Keratinocyte (primary cell): Measurements from ENCODE around the gene SLC25A25. TPM values are rescaled to one million over a fixed set of nuclear protein-coding genes. Genes with fewer than 3 reads are reported as not detected.

Experiments
- DNase-seq: peaks from one replicate; pipeline ENCODE4 v3.0.0-alpha.2; 2011; ENCODE audit warnings: low read depth, missing footprints, low spot score
- FAIRE-seq: peaks from 2 replicates; lab custom pipeline; 2011; peaks lifted over from hg19 to GRCh38; lab: Jason Lieb, UNC
- H2AFZ ChIP-seq: 2 replicates; pipeline ENCODE4 v1.6.0; 2012; ENCODE audit warnings: low read length, control low read depth, inconsistent platforms; ENCODE audit not compliant: control insufficient read depth
- H3K27ac ChIP-seq: 2 replicates; pipeline ENCODE4 v1.5.1; 2011; ENCODE audit warnings: low read length; ENCODE audit not compliant: control insufficient read depth, insufficient read depth
- H3K27me3 ChIP-seq: 3 replicates; pipeline ENCODE4 v1.6.0; 2011; ENCODE audit warnings: low read length; ENCODE audit not compliant: control insufficient read depth, insufficient read depth; ENCODE audit errors: extremely low read depth
- H3K36me3 ChIP-seq, 2 experiments: 2 replicates in 1 of 2; 3 replicates in 1 of 2; pipeline ENCODE4 v1.5.1; 2011; ENCODE audit warnings: low read length in 2 of 2, mild to moderate bottlenecking in 1 of 2; ENCODE audit not compliant: control insufficient read depth in 2 of 2, insufficient read depth in 2 of 2; ENCODE audit errors: extremely low read depth in 1 of 2
- H3K4me1 ChIP-seq: 3 replicates; pipeline ENCODE4 v1.5.1; 2011; ENCODE audit warnings: low read length; ENCODE audit not compliant: control insufficient read depth, insufficient read depth; ENCODE audit errors: extremely low read depth
- H3K4me2 ChIP-seq: 3 replicates; pipeline ENCODE4 v1.6.0; 2011; ENCODE audit warnings: low read depth, low read length; ENCODE audit not compliant: control insufficient read depth, insufficient read depth; ENCODE audit errors: extremely low read depth
- H3K4me3 ChIP-seq, 3 experiments: fragments of 200-600 bp in 1 of 3; sonication (generic) in 1 of 3; 2 replicates in 2 of 3; 3 replicates in 1 of 3; pipeline ENCODE4 v1.5.1; 2011 to 2016; ENCODE audit warnings: low read length in 3 of 3, mild to moderate bottlenecking in 3 of 3, control low read depth in 2 of 3, inconsistent platforms in 1 of 3, low read depth in 1 of 3, mixed read lengths in 1 of 3, mixed run types in 1 of 3, moderate library complexity in 1 of 3; ENCODE audit not compliant: control insufficient read depth in 2 of 3, insufficient read depth in 2 of 3; ENCODE audit errors: extremely low read depth in 1 of 3
- H3K79me2 ChIP-seq: 2 replicates; pipeline ENCODE4 v1.6.0; 2012; ENCODE audit warnings: low read length; ENCODE audit not compliant: control insufficient read depth, insufficient read depth
- H3K9ac ChIP-seq: 3 replicates; pipeline ENCODE4 v1.6.0; 2011; ENCODE audit warnings: low read length; ENCODE audit not compliant: control insufficient read depth, insufficient read depth; ENCODE audit errors: extremely low read depth
- H3K9me1 ChIP-seq: 3 replicates; pipeline ENCODE4 v1.6.0; 2011; ENCODE audit warnings: low read length; ENCODE audit not compliant: control insufficient read depth, insufficient read depth; ENCODE audit errors: extremely low read depth
- H3K9me3 ChIP-seq: 2 replicates; pipeline ENCODE4 v1.5.1; 2012; ENCODE audit warnings: low read depth, low read length; ENCODE audit not compliant: control insufficient read depth
- H4K20me1 ChIP-seq: 3 replicates; pipeline ENCODE4 v1.6.0; 2011; ENCODE audit warnings: low read length; ENCODE audit not compliant: control insufficient read depth, insufficient read depth; ENCODE audit errors: extremely low read depth
- CTCF ChIP-seq, 3 experiments: IDR thresholded peaks in 1 of 3; conservative IDR thresholded peaks in 1 of 3; optimal IDR thresholded peaks in 1 of 3; 2 replicates in 2 of 3; 3 replicates in 1 of 3; pipeline versions ENCODE3 to v1.5.1; 2011; ENCODE audit warnings: low read length in 3 of 3, mild to moderate bottlenecking in 3 of 3, moderate library complexity in 2 of 3, control low read depth in 1 of 3, inconsistent platforms in 1 of 3; ENCODE audit not compliant: insufficient read depth in 2 of 3; ENCODE audit errors: extremely low read depth in 1 of 3
- EZH2 ChIP-seq: IDR thresholded peaks from one replicate; pipeline ENCODE4 v1.6.1; 2012; ENCODE audit warnings: inconsistent platforms, mild to moderate bottlenecking, low read length, moderate library complexity
- dilution Hi-C: fragments of 300-500 bp; cut with MboI; formaldehyde crosslinking; loops from one replicate; pipeline ENCODE4 v1.7.0; 2020; ENCODE audit warnings: low sequenced_read_pairs; ENCODE audit not compliant: extremely low pct_ligation_motif_present
- polyA plus RNA-seq, 5 experiments: library from polyadenylated mRNA; depleted of rRNA in 3 of 5; stranded (reverse) in 3 of 5; stranded (forward) in 1 of 5; unstranded in 1 of 5; fragments of >200 nt; gene quantifications; 1 replicate in 1 of 5; 2 replicates in 3 of 5; 3 replicates in 1 of 5; pipeline versions ENCODE4 v1.2.1 to v1.2.3, GENCODE V29; 2011 to 2012; ENCODE audit warnings: missing spikeins in 2 of 5, low read depth in 1 of 5, low replicate concordance in 1 of 5

The SLC25A25 gene
- polyA plus RNA-seq, 1 donor (not counting 4 experiments of a cell fraction or from before 2014, with no cell fraction given): 6.5 TPM

- Histone ChIP-seq H3K9me1 (no peaks in the 10 kb centered on the region), H3K27ac (no peak overlapping the region), H3K4me1 (no peaks in the 10 kb centered on the region), H4K20me1 (no peaks in the 10 kb centered on the region), H2AFZ (no peak overlapping the region), H3K9me3 (no peaks in the 10 kb centered on the region), H3K36me3 (peaks cover 45 to 54% of the 10 kb centered on the region in 2 experiments), H3K27me3 (no peaks in the 10 kb centered on the region), H3K79me2 (peaks cover under 1% of the 10 kb centered on the region), H3K4me3 (no peak overlapping the region), H3K4me2 (no peak overlapping the region), H3K9ac (no peak overlapping the region)
- no peak for FAIRE-seq
- dilution Hi-C loops: no loop called here
- no peak for TF ChIP-seq EZH2
- TF ChIP-seq CTCF (optimal IDR thresholded peaks at IDR 0.05 in 1 of 3, IDR thresholded peaks at IDR 0.05 in 1 of 3, conservative IDR thresholded peaks at IDR 0.05 in 1 of 3; ENCODE audit: extremely low read depth in 1 of 3, insufficient read depth in 2 of 3, low read length in 3 of 3): no peak
- DNase-seq: no peak
Measured at GRCh38 chr9:128105538-128106175, 37.6 kb downstream of the SLC25A25 start.

- H3K9ac ChIP-seq: no peak overlapping the region
- no peak overlapping the region for H3K4me2 ChIP-seq
- no peak for FAIRE-seq
- H4K20me1 ChIP-seq: no peaks in the 10 kb centered on the region
- H3K79me2 ChIP-seq: no peaks in the 10 kb centered on the region
- TF ChIP-seq EZH2 (no peak), CTCF (optimal IDR thresholded peaks at IDR 0.05 in 1 of 3, IDR thresholded peaks at IDR 0.05 in 1 of 3, conservative IDR thresholded peaks at IDR 0.05 in 1 of 3; ENCODE audit: extremely low read depth in 1 of 3, insufficient read depth in 2 of 3, low read length in 3 of 3) (no peak)
- no peaks in the 10 kb centered on the region for H3K9me1 ChIP-seq
- DNase-seq: no peak
- H3K27ac ChIP-seq: no peak overlapping the region
- no peaks in the 10 kb centered on the region for H3K27me3 ChIP-seq
- no peak overlapping the region for H2AFZ ChIP-seq
- H3K4me1 ChIP-seq: no peaks in the 10 kb centered on the region
- no peak overlapping the region for H3K4me3 ChIP-seq
- peaks cover 41 to 50% of the 10 kb centered on the region in 2 experiments for H3K36me3 ChIP-seq
- no peaks in the 10 kb centered on the region for H3K9me3 ChIP-seq
- dilution Hi-C loops: no loop called here
Measured at GRCh38 chr9:128106181-128106939, 38.3 kb downstream of the SLC25A25 start.
